HEK293T (cell line): Measurements from ENCODE around the gene COL5A1.
"Not testable (repeated sequence)": the region's sequence is repeated elsewhere in the genome, so short reads cannot be mapped to it uniquely, and the experiment has no call there.

Experiments used
- CTCF ChIA-PET: fragments of 350-600 bp; formaldehyde crosslinking; extraction: SDS; loops from one replicate; lab custom pipeline; 2021; ENCODE audit warnings: antibody characterized with exemption, inconsistent platforms; lab: Yijun Ruan, JAX
- POLR2A ChIA-PET: fragments of 350-600 bp; formaldehyde crosslinking; extraction: SDS; loops from one replicate; lab custom pipeline; 2020; ENCODE audit warnings: antibody characterized with exemption, inconsistent platforms; lab: Yijun Ruan, JAX
- DNase-seq: peaks from one replicate; pipeline ENCODE4 v3.0.0; 2012; ENCODE audit warnings: mixed read lengths; ENCODE audit errors: extremely low spot score
- ARNT ChIP-seq: fragments of 450-650 bp; IDR thresholded peaks from 2 replicates; pipeline ENCODE4 v1.6.1; 2017; ENCODE audit warnings: mild to moderate bottlenecking
- BHLHE40 ChIP-seq: fragments of 450-650 bp; IDR thresholded peaks from 2 replicates; pipeline ENCODE4 v1.6.1; 2016; ENCODE audit warnings: mild to moderate bottlenecking, moderate library complexity, borderline replicate concordance
- CTBP1 ChIP-seq: fragments of 450-650 bp; IDR thresholded peaks from 2 replicates; pipeline ENCODE4 v1.6.1; 2016; ENCODE audit warnings: borderline replicate concordance
- ELF4 ChIP-seq: fragments of 450-650 bp; IDR thresholded peaks from 2 replicates; pipeline ENCODE4 v1.6.1; 2017; ENCODE audit warnings: antibody characterized with exemption
- FOXA1 ChIP-seq: fragments of 450-650 bp; IDR thresholded peaks from 2 replicates; pipeline ENCODE4 v1.6.1; 2016; ENCODE audit warnings: mild to moderate bottlenecking
- FOXK2 ChIP-seq: fragments of 450-650 bp; IDR thresholded peaks from 2 replicates; pipeline ENCODE4 v1.6.1; 2016; ENCODE audit warnings: mild to moderate bottlenecking
- FOXM1 ChIP-seq: fragments of 450-650 bp; IDR thresholded peaks from 2 replicates; pipeline ENCODE4 v1.6.1; 2017; ENCODE audit warnings: mild to moderate bottlenecking, borderline replicate concordance
- HDGF ChIP-seq: fragments of 450-650 bp; IDR thresholded peaks from 2 replicates; pipeline ENCODE4 v1.6.1; 2017; ENCODE audit warnings: antibody characterized with exemption, borderline replicate concordance
- L3MBTL2 ChIP-seq: fragments of 450-650 bp; conservative IDR thresholded peaks from 2 replicates; pipeline ENCODE4 v1.6.1; 2016; ENCODE audit warnings: mild to moderate bottlenecking
- LEF1 ChIP-seq: fragments of 450-650 bp; IDR thresholded peaks from 2 replicates; pipeline ENCODE4 v1.6.1; 2017; ENCODE audit warnings: mild to moderate bottlenecking, borderline replicate concordance
- NFRKB ChIP-seq: fragments of 450-650 bp; IDR thresholded peaks from 2 replicates; pipeline ENCODE4 v1.6.1; 2016; ENCODE audit warnings: mild to moderate bottlenecking, moderate library complexity
- PKNOX1 ChIP-seq: fragments of 450-650 bp; IDR thresholded peaks from 2 replicates; pipeline ENCODE4 v1.6.1; 2016
- SP1 ChIP-seq: fragments of 450-650 bp; IDR thresholded peaks from 2 replicates; pipeline ENCODE4 v1.6.1; 2017
- SUZ12 ChIP-seq: fragments of 450-650 bp; IDR thresholded peaks from 2 replicates; pipeline ENCODE4 v1.6.1; 2016; ENCODE audit warnings: mild to moderate bottlenecking
- TARDBP ChIP-seq: fragments of 450-650 bp; IDR thresholded peaks from 2 replicates; pipeline ENCODE4 v1.6.1; 2016
- ZNF384 ChIP-seq: fragments of 450-650 bp; IDR thresholded peaks from 2 replicates; pipeline ENCODE4 v1.6.1; 2016

Gene COL5A1

GRCh38 chr9:134664446-134664845 is 22.8 kb downstream of the COL5A1 start:
- POLR2A ChIA-PET, result no interaction called here
- DNase-seq, result no peak
- CTCF ChIA-PET, result no interaction called here
- no peak for TF ChIP-seq PKNOX1

GRCh38 chr9:134666208-134666607 is 24.6 kb downstream of the COL5A1 start:
- TF ChIP-seq FOXA1, result no peak
- no peak for TF ChIP-seq PKNOX1
- no peak for TF ChIP-seq SUZ12
- TF ChIP-seq ZNF384, result no peak
- no peak for TF ChIP-seq NFRKB
- no peak for TF ChIP-seq ARNT
- no peak for TF ChIP-seq LEF1
- TF ChIP-seq L3MBTL2, result no peak
- no peak for TF ChIP-seq FOXM1
- no peak for TF ChIP-seq BHLHE40
- no peak for TF ChIP-seq SP1
- TF ChIP-seq CTBP1, result no peak
- DNase-seq, result no peak
- POLR2A ChIA-PET, result interaction anchor here (0.8 kb wide), 1 partner anchor 41 kb away, joined by 3 read pairs; no protein-coding TSS in a partner anchor
- CTCF ChIA-PET, result interaction anchor here (0.8 kb wide), 1 partner anchor 206 kb away, joined by 3 read pairs; no protein-coding TSS in a partner anchor

- POLR2A ChIA-PET, result interaction anchor here (0.8 kb wide), 1 partner anchor 41 kb away, joined by 3 read pairs; no protein-coding TSS in a partner anchor
- CTCF ChIA-PET, result interaction anchor here (0.8 kb wide), 1 partner anchor 206 kb away, joined by 3 read pairs; no protein-coding TSS in a partner anchor
- TF ChIP-seq PKNOX1 (no peak), ELF4 (no peak), SP1 (no peak), CTBP1 (no peak), LEF1 (no peak), ZNF384 (no peak), ARNT (no peak), L3MBTL2 (no peak), FOXA1 (no peak), SUZ12 (no peak), NFRKB (no peak), FOXM1 (no peak), TARDBP (no peak), FOXK2 (no peak), HDGF (no peak), BHLHE40 (no peak)
- no peak for DNase-seq
These were observed 25.2 kb downstream of the COL5A1 start for GRCh38 chr9:134666831-134667230.

GRCh38 chr9:134668977-134669376 is 27.4 kb downstream of the COL5A1 start:
- DNase-seq, POLR2A ChIA-PET, CTCF ChIA-PET: not testable (repeated sequence)

- POLR2A ChIA-PET, result no interaction called here
- DNase-seq, result no peak
- no peak for TF ChIP-seq SUZ12
- no peak for TF ChIP-seq CTBP1
- TF ChIP-seq ARNT, result no peak
- no peak for TF ChIP-seq NFRKB
- no peak for TF ChIP-seq SP1
- no peak for TF ChIP-seq ZNF384
- TF ChIP-seq LEF1, result no peak
- no peak for TF ChIP-seq TARDBP
- TF ChIP-seq HDGF, result no peak
- no peak for TF ChIP-seq FOXM1
- no peak for TF ChIP-seq ELF4
- no peak for TF ChIP-seq FOXK2
- no peak for TF ChIP-seq FOXA1
- TF ChIP-seq L3MBTL2, result no peak
- CTCF ChIA-PET, result no interaction called here
These were observed 27.9 kb downstream of the COL5A1 start for GRCh38 chr9:134669399-134669955.

- POLR2A ChIA-PET, result no interaction called here
- CTCF ChIA-PET, result no interaction called here
- DNase-seq, result no peak
- no peak for TF ChIP-seq SP1
- TF ChIP-seq LEF1, result no peak
These were observed 28.5 kb downstream of the COL5A1 start for GRCh38 chr9:134670042-134670525.

- TF ChIP-seq SP1 (no peak), BHLHE40 (no peak), NFRKB (no peak), HDGF (no peak), L3MBTL2 (no peak), CTBP1 (no peak), FOXK2 (no peak), FOXA1 (no peak), PKNOX1 (no peak), TARDBP (no peak), FOXM1 (no peak), ELF4 (no peak), LEF1 (no peak), ARNT (no peak), ZNF384 (no peak), SUZ12 (no peak)
- ChIA-PET POLR2A (no interaction called here), CTCF (no interaction called here)
- DNase-seq, result no peak
These were observed 29.3 kb downstream of the COL5A1 start for GRCh38 chr9:134670851-134671281.
